Mononuclear cell (primary cell): Measurements from ENCODE around the gene MAG. TPM values are rescaled to one million over a fixed set of nuclear protein-coding genes. Genes with fewer than 3 reads are reported as not detected.

Experiments used
- H3K27me3 ChIP-seq: 2 replicates; pipeline ENCODE4 v1.6.0; 2011; ENCODE audit warnings: low read length, control low read depth; ENCODE audit not compliant: insufficient read depth
- H3K4me1 ChIP-seq: 2 replicates; pipeline ENCODE4 v1.5.1; 2011; ENCODE audit warnings: mild to moderate bottlenecking, low read length, control low read depth; ENCODE audit not compliant: insufficient read depth
- H3K4me3 ChIP-seq: 2 replicates; pipeline ENCODE4 v1.5.1; 2011; ENCODE audit warnings: mild to moderate bottlenecking, low read length, moderate library complexity
- H3K9me3 ChIP-seq: 2 replicates; pipeline ENCODE4 v1.5.1; 2011; ENCODE audit warnings: low read depth, mild to moderate bottlenecking, control low read depth, low read length
- total RNA-seq: library from RNA; depleted of rRNA; stranded (reverse); fragments of >200 nt; gene quantifications from one replicate; pipeline ENCODE4 v1.2.3, GENCODE V29; 2012

The MAG gene
- total RNA-seq, result not detected

DNA sequence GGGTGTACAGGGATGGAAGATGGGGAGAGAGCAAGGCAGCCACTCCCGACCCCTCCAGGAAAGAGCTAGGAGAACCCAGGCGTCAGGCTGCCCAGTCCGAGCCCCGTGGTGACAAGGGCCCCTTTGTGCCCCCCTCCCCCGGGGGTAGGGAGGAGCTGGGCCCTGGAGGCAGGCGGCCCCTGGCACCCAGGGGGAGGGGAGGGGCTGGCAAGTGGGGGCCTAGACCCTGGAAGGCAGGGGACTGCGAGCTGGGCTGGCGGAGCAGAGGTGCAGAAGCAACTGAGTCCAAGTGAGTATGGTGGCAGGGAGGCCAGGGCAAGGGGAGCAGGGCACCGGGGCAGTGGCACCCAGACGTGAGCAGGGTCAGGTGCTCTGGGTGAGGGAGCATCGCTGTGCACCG, at the start of gene MAG:
TSS of gene MAG (plus strand) at position 246 of the 400 bp plus-strand sequence. CDS start 3,248 bp downstream, outside the sequence.
- Histone ChIP-seq H3K9me3 (no peaks in the 10 kb centered on the region), H3K4me1 (peaks cover 15% of the 10 kb centered on the region), H3K27me3 (no peaks in the 10 kb centered on the region), H3K4me3 (no peak within 1 kb of the TSS)

- peaks cover 24% of the 10 kb centered on the region for H3K4me1 ChIP-seq
- no peak overlapping the region for H3K4me3 ChIP-seq
- peaks cover 6% of the 10 kb centered on the region for H3K9me3 ChIP-seq
- H3K27me3 ChIP-seq, result peaks cover 47% of the 10 kb centered on the region
Measured at GRCh38 chr19:35246466-35247092, 45.4 kb upstream of the MAG start.

DNA sequence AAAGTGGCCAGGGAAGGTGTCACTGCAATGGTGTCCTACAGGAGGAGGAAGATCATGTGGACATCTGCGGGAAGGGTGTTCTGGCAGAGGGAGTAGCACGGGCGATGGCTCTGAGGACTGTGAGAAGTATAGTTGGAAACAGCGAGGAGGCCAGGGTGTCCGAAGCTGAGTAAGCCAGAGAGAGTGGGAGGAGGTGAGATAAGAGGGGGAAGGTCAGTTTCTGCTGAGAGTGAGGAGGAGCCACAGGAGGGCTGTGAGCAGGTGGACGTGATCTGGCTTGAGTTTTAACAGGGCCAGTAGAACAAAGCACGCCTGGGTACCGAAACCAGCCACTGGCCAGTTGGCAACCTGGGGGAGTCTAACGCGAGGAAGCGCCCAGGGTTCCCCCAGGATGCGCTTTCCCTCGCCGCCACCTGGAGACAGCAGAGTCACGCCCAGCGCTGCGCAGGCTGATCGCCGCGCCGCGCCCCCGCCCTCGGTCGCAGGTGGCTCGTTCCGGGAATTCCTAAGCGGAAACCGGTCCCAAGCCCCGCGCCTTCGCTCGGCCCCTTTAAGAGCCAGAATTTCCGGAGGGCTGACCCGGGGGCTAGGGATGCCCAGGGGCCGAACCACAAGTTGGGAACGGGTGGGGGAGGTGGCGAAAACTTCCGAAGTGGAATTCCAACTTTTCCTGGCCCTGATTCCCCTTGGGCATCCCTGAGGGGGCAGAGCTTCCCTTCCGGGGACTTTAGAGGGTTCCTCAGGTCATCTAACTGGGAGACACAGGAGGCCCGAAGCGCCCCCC, 44.2 kb upstream of the MAG start:
- H3K4me3 ChIP-seq, result peak overlapping the region; percentile 47
- no peaks in the 10 kb centered on the region for H3K9me3 ChIP-seq
- H3K4me1 ChIP-seq, result peaks cover 24% of the 10 kb centered on the region
- peaks cover 47% of the 10 kb centered on the region for H3K27me3 ChIP-seq

- H3K9me3 ChIP-seq, result no peaks in the 10 kb centered on the region
- H3K4me1 ChIP-seq, result peaks cover 24% of the 10 kb centered on the region
- H3K4me3 ChIP-seq, result peak within 1 kb of the TSS; percentile 47
- H3K27me3 ChIP-seq, result peaks cover 41% of the 10 kb centered on the region
Measured at GRCh38 chr19:35248310-35249145, 43.4 kb upstream of the MAG start, which contains the start of gene LSR. TSS of gene LSR (plus strand) at chr19:35249002. CDS start at chr19:35249023, 21 bp downstream.

DNA sequence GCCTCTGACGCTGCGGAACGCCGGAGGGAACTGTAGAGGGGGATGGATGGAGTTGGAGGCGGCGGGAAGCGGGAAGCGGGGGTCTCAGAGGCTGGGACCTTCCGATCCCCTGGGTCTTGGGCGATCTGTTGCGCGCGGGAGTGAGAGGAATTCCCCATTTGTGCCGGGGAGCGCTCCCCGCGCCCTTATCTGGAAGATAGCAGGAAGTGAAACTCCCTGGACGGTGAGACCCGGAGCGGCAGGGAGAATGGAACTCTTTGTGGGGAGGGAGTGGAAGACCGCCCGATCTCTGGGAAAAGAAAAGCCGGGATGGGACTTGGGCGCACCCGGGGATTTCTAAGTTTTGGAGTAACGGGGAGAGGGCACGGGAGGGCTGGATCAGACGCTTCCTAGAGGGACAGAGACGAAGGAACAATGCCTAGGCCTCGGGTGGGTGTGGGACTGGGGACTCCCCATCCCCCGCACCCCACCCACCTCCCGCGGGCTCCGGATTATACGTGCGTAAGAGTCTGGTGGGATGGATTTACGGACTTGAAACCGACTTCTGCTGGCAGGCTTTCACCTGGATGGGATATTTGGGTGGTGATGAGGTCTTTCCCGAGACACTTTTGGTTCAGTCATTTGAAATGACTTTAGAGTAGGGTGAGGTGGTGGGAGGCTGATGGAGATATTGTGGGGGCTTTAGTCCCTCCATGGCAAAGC, 42.7 kb upstream of the MAG start:
- Histone ChIP-seq H3K4me3 (peak overlapping the region; percentile 47), H3K4me1 (peaks cover 24% of the 10 kb centered on the region), H3K27me3 (peaks cover 39% of the 10 kb centered on the region), H3K9me3 (no peaks in the 10 kb centered on the region)

GRCh38 chr19:35249848-35250711, 41.9 kb upstream of the MAG start:
- peaks cover 24% of the 10 kb centered on the region for H3K4me1 ChIP-seq
- H3K4me3 ChIP-seq, result no peak overlapping the region
- H3K9me3 ChIP-seq, result no peaks in the 10 kb centered on the region
- peaks cover 39% of the 10 kb centered on the region for H3K27me3 ChIP-seq

GRCh38 chr19:35251456-35251855, 40.5 kb upstream of the MAG start:
- Histone ChIP-seq H3K4me3 (no peak overlapping the region), H3K9me3 (no peaks in the 10 kb centered on the region), H3K27me3 (peaks cover 34% of the 10 kb centered on the region), H3K4me1 (peaks cover 24% of the 10 kb centered on the region)

DNA sequence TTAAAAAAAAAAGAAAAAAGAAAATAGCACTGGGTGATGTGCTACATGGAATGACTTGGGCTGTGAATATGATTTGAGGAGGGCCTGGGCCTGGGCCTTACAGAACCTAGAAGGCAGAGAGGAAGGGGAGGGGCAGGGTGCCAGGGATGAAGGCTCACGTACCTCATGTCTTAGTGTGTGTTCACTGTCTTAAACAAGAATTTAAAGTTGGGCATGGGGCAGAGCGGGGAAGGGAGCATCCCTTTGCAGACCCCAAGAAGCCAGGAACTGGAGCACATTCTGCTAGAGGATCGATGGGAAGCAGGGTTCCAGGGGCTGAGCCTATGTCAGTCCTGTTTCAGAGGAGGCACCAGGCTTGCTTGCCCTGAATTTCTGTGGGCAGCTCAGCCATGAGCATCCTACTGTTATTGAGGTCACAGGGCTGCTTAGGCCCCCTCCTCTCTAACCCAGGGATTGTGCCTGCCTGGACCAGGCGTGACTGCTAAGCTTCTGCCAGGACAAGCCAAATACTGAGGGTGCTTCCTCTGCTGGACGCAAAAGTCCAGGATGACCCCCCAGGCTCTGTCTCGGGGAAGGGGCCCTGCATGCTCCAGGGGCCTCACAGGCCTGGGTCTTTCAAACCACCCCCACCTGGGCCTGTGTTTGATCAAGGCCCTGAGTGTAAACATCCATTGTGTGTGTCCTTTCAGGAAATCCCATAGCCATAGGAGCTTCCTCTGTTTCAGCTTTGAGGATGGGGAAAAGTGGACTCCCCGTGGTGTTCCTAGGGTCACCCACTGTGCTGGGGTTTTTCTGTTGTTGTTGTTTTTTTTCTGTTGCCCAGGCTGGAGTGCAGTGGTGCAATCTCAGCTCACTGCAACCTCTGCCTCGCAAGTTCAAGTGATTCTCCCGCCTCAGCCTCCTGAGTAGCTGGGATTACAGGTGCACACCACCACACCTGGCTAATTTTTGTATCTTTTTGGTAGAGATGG, 38.4 kb upstream of the MAG start:
- peaks cover 15% of the 10 kb centered on the region for H3K4me1 ChIP-seq
- no peak overlapping the region for H3K4me3 ChIP-seq
- no peaks in the 10 kb centered on the region for H3K9me3 ChIP-seq
- H3K27me3 ChIP-seq, result peaks cover 15% of the 10 kb centered on the region

- no peak overlapping the region for H3K4me3 ChIP-seq
- H3K27me3 ChIP-seq, result peaks cover 6% of the 10 kb centered on the region
- peaks cover 5% of the 10 kb centered on the region for H3K4me1 ChIP-seq
- H3K9me3 ChIP-seq, result no peaks in the 10 kb centered on the region
Measured at GRCh38 chr19:35254341-35255297, 37.3 kb upstream of the MAG start.

DNA sequence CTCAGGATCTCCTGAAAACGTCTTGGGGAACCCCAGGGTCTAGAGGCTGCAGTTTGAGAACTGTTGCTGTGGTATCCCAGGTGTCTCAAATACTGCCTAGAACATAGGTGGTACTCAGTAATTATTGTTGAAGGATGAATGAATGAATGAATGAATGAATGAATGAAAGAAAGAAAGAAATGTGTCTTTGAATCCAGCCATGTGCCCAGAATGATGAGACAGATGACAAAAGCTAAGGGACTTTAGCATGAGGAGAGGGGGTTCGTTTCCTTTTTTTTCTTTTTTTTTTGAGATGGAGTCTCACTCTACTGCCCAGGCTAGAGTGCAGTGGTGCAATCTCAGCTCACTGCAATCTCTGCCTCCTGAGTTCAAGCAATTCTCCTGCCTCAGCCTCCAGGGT, 35.4 kb upstream of the MAG start:
- Histone ChIP-seq H3K9me3 (no peaks in the 10 kb centered on the region), H3K27me3 (no peaks in the 10 kb centered on the region), H3K4me3 (no peak overlapping the region), H3K4me1 (peaks cover 5% of the 10 kb centered on the region)

- Histone ChIP-seq H3K4me1 (peaks cover 5% of the 10 kb centered on the region), H3K9me3 (no peaks in the 10 kb centered on the region), H3K4me3 (no peak overlapping the region), H3K27me3 (no peaks in the 10 kb centered on the region)
Measured at GRCh38 chr19:35257113-35257461, 34.9 kb upstream of the MAG start.

GRCh38 chr19:35260694-35261304, 31.2 kb upstream of the MAG start:
- H3K4me3 ChIP-seq, result no peak overlapping the region
- no peaks in the 10 kb centered on the region for H3K27me3 ChIP-seq
- no peaks in the 10 kb centered on the region for H3K9me3 ChIP-seq
- peaks cover 26% of the 10 kb centered on the region for H3K4me1 ChIP-seq
